Esophagus muscularis mucosa (tissue), 4 donors: ENCODE data around the gene ZNF768. TPM values are rescaled to one million over a fixed set of nuclear protein-coding genes. Genes with fewer than 3 reads are reported as not detected.
"Not testable (repeated sequence)": the region's sequence is repeated elsewhere in the genome, so short reads cannot be mapped to it uniquely, and the experiment has no call there.

Experiments used
- DNase-seq: peaks from one replicate; pipeline ENCODE4 v3.0.0-alpha.2; 2017; ENCODE audit errors: extremely low spot score
- H3K27ac ChIP-seq, 4 donors: fragments of 200-600 bp; sonication (generic); replicated peaks in 1 of 4; 1 replicate in 3 of 4; 2 replicates in 1 of 4; pipeline ENCODE4 v1.5.1; 2016 to 2019; ENCODE audit warnings: mild to moderate bottlenecking in 1 of 4
- H3K27me3 ChIP-seq, 4 donors: fragments of 200-600 bp; sonication (generic); one replicate each; pipeline versions ENCODE4 v1.5.1 to v1.6.0; 2016 to 2019
- H3K36me3 ChIP-seq, 4 donors: fragments of 200-600 bp; sonication (generic); one replicate each; pipeline ENCODE4 v1.5.1; 2016 to 2019
- H3K4me1 ChIP-seq, 4 donors: fragments of 200-600 bp; sonication (generic); one replicate each; pipeline ENCODE4 v1.5.1; 2016 to 2019
- H3K4me3 ChIP-seq, 4 donors: fragments of 200-600 bp; sonication (generic); 1 replicate in 2 of 4; 2 replicates in 2 of 4; pipeline ENCODE4 v1.5.1; 2016 to 2019; ENCODE audit warnings: mild to moderate bottlenecking in 4 of 4, moderate library complexity in 1 of 4
- H3K9me3 ChIP-seq, 4 donors: fragments of 200-600 bp; sonication (generic); 1 replicate in 3 of 4; 2 replicates in 1 of 4; pipeline ENCODE4 v1.5.1; 2016 to 2019
- EP300 ChIP-seq: sonication (generic); formaldehyde crosslinking; IDR thresholded peaks from one replicate; pipeline ENCODE4 v1.6.1; 2017; ENCODE audit warnings: antibody characterized with exemption
- POLR2A ChIP-seq: fragments of 450-650 bp; IDR thresholded peaks from one replicate; pipeline ENCODE4 v1.6.1; 2017; ENCODE audit warnings: antibody characterized with exemption, moderate library complexity, mild to moderate bottlenecking, low read depth
- POLR2AphosphoS5 ChIP-seq, 2 donors: sonication (generic); formaldehyde crosslinking; IDR thresholded peaks; one replicate each; pipeline ENCODE4 v1.6.1; 2017; ENCODE audit warnings: antibody characterized with exemption in 2 of 2
- WGBS: methylation state at CpG from one replicate; pipeline ENCODE4 v1.1.5; 2018; 5-methylcytosine and 5-hydroxymethylcytosine counted together
- intact Hi-C: fragments of 100-400 bp; cut with DNase I; formaldehyde crosslinking; loops from one replicate; pipeline ENCODE4 v1.15.1; 2023
- total RNA-seq, 4 donors: library from RNA; depleted of rRNA; stranded (reverse); fragments of >200 nt; gene quantifications; one replicate each; pipeline versions ENCODE4 v1.1.0 to v1.2.1, GENCODE V29; 2016
- TF ChIP-seq, protein P1 (sequence below), 3 experiments: fragments of 200-600 bp in 2 of 3; fragments of 450-650 bp in 1 of 3; sonication (generic) in 2 of 3; IDR thresholded peaks; one replicate each; pipeline ENCODE4 v1.5.1; 2017 to 2019; ENCODE audit warnings: antibody characterized with exemption in 3 of 3, mild to moderate bottlenecking in 2 of 3, moderate library complexity in 1 of 3

ZNF768 gene
- total RNA-seq, 4 donors from 2014 or later, result 46.9 to 91.5 (median 64.0) TPM

DNA sequence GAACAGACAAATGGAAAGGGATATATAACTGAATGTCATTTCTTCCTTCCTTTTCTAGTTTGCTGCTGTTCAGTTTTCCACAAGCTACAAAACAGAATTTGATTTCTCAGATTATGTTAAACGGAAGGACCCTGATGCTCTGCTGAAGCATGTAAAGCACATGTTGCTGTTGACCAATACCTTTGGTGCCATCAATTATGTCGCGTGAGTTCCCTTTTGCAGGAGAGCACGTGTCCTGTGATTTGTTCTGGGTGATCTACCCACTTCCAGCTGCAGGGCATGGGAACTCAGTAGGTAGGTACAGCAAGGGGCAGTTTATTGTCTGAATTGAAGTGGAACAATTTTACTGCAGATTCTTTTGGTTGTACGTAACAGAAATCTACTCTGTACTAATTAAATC, 45.0 kb downstream of the ZNF768 start:
- H3K36me3 ChIP-seq, result no peaks in the 10 kb centered on the region
- no peaks in the 10 kb centered on the region for H3K9me3 ChIP-seq
- peaks cover 0 to 4% (median 0%) of the 10 kb centered on the region in 4 donors for H3K4me1 ChIP-seq
- 74% methylated on average over 5 of the region's 5 CpGs for WGBS
- intact Hi-C loops, result loop anchor here (10.0 kb wide), 1 partner anchor 337 kb away; no protein-coding TSS in a partner anchor
- H3K4me3 ChIP-seq, result no peak overlapping the region
- peaks cover 0 to 8% (median 0%) of the 10 kb centered on the region in 4 donors for H3K27me3 ChIP-seq
- no peak for DNase-seq
- H3K27ac ChIP-seq, result no peak overlapping the region
- TF ChIP-seq POLR2A (no peak), POLR2AphosphoS5 (IDR thresholded peaks at IDR 0.05) (no peak)
- TF ChIP-seq, protein P1, sequence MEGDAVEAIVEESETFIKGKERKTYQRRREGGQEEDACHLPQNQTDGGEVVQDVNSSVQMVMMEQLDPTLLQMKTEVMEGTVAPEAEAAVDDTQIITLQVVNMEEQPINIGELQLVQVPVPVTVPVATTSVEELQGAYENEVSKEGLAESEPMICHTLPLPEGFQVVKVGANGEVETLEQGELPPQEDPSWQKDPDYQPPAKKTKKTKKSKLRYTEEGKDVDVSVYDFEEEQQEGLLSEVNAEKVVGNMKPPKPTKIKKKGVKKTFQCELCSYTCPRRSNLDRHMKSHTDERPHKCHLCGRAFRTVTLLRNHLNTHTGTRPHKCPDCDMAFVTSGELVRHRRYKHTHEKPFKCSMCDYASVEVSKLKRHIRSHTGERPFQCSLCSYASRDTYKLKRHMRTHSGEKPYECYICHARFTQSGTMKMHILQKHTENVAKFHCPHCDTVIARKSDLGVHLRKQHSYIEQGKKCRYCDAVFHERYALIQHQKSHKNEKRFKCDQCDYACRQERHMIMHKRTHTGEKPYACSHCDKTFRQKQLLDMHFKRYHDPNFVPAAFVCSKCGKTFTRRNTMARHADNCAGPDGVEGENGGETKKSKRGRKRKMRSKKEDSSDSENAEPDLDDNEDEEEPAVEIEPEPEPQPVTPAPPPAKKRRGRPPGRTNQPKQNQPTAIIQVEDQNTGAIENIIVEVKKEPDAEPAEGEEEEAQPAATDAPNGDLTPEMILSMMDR (IDR thresholded peaks at IDR 0.05), result no peak

DNA sequence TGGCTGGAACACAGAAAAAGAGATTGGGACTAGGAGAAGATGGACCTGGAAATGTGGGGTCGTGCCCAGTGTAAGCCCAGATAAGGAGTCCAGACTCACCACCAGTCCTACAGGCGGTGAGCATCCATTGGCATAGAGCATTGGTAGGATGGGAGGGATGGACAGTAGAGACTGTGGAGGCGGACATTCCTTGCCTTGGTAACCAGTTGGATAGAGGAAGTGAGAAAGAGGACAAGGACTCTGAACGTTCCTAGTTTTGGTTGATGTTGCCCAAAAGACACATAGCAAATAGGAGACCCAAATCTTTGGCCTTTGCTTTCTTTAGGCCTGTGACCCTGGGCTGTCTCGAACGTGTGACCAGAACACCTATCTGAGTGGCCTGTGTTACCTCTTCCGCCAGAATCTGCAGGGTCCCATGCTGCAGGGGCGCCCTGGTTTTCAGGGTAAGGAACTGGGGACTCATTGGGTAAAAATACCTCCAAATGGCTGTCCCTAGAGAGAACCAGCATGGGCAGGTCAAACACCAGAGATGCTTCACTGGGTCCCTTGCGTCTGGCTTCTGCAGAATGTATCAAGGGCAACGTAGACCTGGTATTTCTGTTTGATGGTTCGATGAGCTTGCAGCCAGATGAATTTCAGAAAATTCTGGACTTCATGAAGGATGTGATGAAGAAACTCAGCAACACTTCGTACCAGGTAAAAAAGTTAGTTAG, 47.4 kb downstream of the ZNF768 start:
- TF ChIP-seq EP300, result no peak
- TF ChIP-seq, protein P1 (IDR thresholded peaks at IDR 0.05), result no peak
- TF ChIP-seq POLR2A, result no peak
- TF ChIP-seq POLR2AphosphoS5 (IDR thresholded peaks at IDR 0.05), result no peak
- 85% methylated on average over 12 of the region's 12 CpGs for WGBS
- peaks cover 0 to 2% (median 0%) of the 10 kb centered on the region in 4 donors for H3K4me1 ChIP-seq

DNA sequence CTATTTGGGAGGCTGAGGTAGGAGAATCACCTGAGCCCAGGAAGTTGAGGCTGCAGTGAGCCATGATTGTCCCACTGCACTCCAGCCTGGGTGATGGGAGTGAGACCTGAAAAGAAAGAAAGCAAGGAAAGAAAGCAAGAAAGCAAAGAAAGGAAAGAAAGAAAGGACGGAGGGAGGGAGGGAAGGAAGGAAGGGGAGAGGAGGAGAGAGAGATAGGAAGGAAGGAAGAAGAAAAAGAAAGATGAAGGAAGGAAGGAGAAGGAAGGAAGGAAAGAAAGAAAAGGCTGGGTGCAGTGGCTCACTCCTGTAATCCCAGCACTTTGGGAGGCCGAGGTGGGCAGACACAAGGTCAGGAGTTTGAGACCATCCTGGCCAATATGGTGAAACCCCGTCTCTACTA, 48.6 kb downstream of the ZNF768 start:
- H3K27me3 ChIP-seq, result peaks cover 0 to 40% (median 10%) of the 10 kb centered on the region in 4 donors
- H3K9me3 ChIP-seq, H3K4me3 ChIP-seq, intact Hi-C loops, H3K4me1 ChIP-seq, H3K27ac ChIP-seq, H3K36me3 ChIP-seq, DNase-seq: not testable (repeated sequence)
- 76% methylated on average over 3 of the region's 3 CpGs for WGBS

More for the DNA sequence above, 47.4 kb downstream of the ZNF768 start:
- intact Hi-C loops, result no loop called here
- no peak overlapping the region for H3K27ac ChIP-seq
- H3K9me3 ChIP-seq, result no peaks in the 10 kb centered on the region
- H3K27me3 ChIP-seq, result peaks cover 0 to 28% (median 5%) of the 10 kb centered on the region in 4 donors
- H3K4me3 ChIP-seq, result no peak overlapping the region
- no peaks in the 10 kb centered on the region for H3K36me3 ChIP-seq
- DNase-seq, result no peak

DNA sequence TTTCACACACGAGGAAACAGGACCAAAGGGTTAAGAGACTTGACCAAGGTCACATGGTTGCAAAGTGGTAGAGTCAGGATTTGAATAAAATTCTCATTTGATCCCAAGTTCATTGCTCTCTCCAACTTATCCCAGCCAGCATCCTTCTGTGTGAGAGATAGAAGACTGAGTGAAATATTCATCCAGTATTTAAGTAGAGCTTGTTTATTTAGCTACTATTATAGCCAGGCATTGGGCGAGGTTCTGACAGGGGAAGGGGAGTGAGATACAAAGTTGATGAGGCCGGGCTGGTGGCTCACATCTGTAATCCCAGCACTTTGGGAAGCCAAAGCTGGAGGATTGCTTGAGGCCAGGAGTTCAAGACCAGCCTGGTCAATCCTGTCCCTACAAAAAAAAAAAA, 49.4 kb downstream of the ZNF768 start:
- no peaks in the 10 kb centered on the region for H3K36me3 ChIP-seq
- no peak for TF ChIP-seq EP300
- no peak for TF ChIP-seq POLR2A
- no peak for TF ChIP-seq POLR2AphosphoS5 (IDR thresholded peaks at IDR 0.05)
- TF ChIP-seq, protein P1 (IDR thresholded peaks at IDR 0.05), result no peak
- peaks cover 0 to 3% (median 0%) of the 10 kb centered on the region in 4 donors for H3K4me1 ChIP-seq
- WGBS, result 76% methylated on average over 3 of the region's 3 CpGs
- no peak for DNase-seq
- H3K4me3 ChIP-seq, result no peak overlapping the region
- intact Hi-C loops, result no loop called here
- H3K27ac ChIP-seq, result no peak overlapping the region
- no peaks in the 10 kb centered on the region for H3K9me3 ChIP-seq
- H3K27me3 ChIP-seq, result peaks cover 0 to 47% (median 10%) of the 10 kb centered on the region in 4 donors

DNA sequence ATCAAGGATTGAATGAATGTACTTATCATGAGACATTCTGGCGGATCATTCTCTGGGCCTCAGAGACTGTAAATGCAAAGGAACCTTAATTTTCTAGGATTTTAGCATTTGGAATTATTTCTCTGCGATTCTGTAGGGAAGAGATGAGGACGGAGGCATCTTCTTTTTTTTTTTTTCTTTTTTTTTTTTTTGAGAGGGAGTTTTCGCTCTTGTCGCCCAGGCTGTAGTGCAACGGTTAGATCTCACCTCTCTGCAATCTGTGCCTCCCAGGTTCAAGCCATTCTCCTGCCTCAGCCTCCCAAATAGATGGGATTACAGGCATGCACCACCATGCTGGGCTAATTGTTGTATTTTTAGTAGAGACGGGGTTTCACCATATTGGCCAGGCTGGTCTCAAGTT, 51.7 kb downstream of the ZNF768 start:
- no peak overlapping the region for H3K27ac ChIP-seq
- no peak for DNase-seq
- peaks cover 0 to 3% (median 0%) of the 10 kb centered on the region in 4 donors for H3K4me1 ChIP-seq
- peaks cover 0 to 47% (median 10%) of the 10 kb centered on the region in 4 donors for H3K27me3 ChIP-seq
- H3K4me3 ChIP-seq, result no peak overlapping the region
- H3K36me3 ChIP-seq, result no peaks in the 10 kb centered on the region
- TF ChIP-seq POLR2AphosphoS5 (IDR thresholded peaks at IDR 0.05), result no peak
- no peak for TF ChIP-seq EP300
- TF ChIP-seq POLR2A, result no peak
- TF ChIP-seq, protein P1 (IDR thresholded peaks at IDR 0.05), result no peak
- intact Hi-C loops, result no loop called here
- H3K9me3 ChIP-seq, result no peaks in the 10 kb centered on the region
- whole genome bisulfite sequencing, result 88% methylated on average over 7 of the region's 7 CpGs
